ENCODE results near the gene HTR3B. TPM values are rescaled to one million over a fixed set of nuclear protein-coding genes. Genes with fewer than 3 reads are reported as not detected.

The HTR3B gene, protein sequence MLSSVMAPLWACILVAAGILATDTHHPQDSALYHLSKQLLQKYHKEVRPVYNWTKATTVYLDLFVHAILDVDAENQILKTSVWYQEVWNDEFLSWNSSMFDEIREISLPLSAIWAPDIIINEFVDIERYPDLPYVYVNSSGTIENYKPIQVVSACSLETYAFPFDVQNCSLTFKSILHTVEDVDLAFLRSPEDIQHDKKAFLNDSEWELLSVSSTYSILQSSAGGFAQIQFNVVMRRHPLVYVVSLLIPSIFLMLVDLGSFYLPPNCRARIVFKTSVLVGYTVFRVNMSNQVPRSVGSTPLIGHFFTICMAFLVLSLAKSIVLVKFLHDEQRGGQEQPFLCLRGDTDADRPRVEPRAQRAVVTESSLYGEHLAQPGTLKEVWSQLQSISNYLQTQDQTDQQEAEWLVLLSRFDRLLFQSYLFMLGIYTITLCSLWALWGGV
- total RNA-seq: not detected

DNA sequence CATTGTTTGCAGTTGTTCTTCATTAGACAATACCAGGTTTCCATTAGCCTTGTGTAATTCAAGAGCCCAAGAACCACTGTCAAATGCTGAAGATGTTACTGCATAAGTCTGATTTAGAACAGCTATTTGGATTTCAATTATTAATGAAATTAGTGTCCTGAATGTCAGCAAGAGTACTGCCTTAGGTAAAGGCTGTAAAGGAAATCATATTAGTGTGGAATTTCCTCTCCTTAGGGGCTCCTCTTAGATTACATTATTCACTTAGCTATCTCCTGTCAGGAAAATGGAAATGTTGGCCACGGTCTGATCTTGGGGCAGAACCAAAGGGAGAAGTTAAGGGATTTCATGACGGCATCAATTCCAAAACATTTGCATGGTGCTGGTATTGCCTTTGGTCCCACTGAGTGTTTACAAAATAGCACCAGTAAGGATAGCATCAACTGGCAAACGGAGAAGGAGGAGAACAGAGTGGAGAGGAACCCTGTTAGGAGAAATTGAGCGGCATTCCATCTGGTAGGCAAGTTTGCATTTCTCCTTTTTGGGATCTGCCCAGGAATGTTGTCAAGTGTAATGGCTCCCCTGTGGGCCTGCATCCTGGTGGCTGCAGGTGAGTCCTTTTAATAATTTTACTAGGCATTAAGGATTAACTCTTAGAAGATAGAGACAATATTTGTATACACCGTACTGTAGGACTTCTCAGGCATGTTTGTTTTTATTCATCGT lies at the start of gene HTR3B:
HTR3B (plus strand) TSS at position 418 of the 723 bp plus-strand sequence; CDS start at position 556, 138 bp downstream.
- Histone ChIP-seq H3K36me3 (no peaks in the 10 kb centered on the region), H3K9me3 (no peaks in the 10 kb centered on the region), H3K4me1 (no peaks in the 10 kb centered on the region), H3K4me3 (replicated peaks in 1 of 3) (no peak within 1 kb of the TSS), H3K27ac (no peak within 1 kb of the TSS), H3K27me3 (no peaks in the 10 kb centered on the region)
- DNase-seq: no peak
- intact Hi-C loops (cut with DNase I): no loop called here
- TF ChIP-seq, protein P1, sequence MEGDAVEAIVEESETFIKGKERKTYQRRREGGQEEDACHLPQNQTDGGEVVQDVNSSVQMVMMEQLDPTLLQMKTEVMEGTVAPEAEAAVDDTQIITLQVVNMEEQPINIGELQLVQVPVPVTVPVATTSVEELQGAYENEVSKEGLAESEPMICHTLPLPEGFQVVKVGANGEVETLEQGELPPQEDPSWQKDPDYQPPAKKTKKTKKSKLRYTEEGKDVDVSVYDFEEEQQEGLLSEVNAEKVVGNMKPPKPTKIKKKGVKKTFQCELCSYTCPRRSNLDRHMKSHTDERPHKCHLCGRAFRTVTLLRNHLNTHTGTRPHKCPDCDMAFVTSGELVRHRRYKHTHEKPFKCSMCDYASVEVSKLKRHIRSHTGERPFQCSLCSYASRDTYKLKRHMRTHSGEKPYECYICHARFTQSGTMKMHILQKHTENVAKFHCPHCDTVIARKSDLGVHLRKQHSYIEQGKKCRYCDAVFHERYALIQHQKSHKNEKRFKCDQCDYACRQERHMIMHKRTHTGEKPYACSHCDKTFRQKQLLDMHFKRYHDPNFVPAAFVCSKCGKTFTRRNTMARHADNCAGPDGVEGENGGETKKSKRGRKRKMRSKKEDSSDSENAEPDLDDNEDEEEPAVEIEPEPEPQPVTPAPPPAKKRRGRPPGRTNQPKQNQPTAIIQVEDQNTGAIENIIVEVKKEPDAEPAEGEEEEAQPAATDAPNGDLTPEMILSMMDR (IDR thresholded peaks at IDR 0.05): no peak
- no peak for TF ChIP-seq POLR2A (IDR thresholded peaks at IDR 0.05)
- 65 to 78% methylated on average over 6 of the region's 6 CpGs for WGBS, 2 donors

DNA sequence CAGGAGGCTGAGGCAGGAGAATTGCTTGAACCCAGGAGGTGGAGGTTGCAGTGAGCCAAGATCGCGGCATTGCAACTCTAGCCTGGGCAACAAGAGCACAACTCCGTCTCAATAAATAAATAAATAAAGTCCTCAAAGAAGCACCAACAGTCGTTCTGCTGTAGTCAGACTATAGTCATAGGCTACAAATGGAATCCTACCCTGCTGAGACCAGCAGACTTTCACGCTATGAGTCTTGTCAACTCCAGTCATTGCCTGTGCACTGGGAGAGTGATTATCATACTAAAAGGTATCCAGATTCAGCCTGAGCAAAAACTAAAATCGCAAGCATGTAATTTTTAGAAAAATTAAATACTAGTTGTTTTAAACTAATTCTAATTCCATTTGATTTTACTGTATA lies 48.8 kb upstream of the HTR3B start:
- H3K9me3 ChIP-seq: no peaks in the 10 kb centered on the region
- no peaks in the 10 kb centered on the region for H3K4me1 ChIP-seq
- WGBS, 2 donors: 93% methylated on average over 6 of the region's 6 CpGs
- DNase-seq: no peak
- TF ChIP-seq, protein P1 (IDR thresholded peaks at IDR 0.05): no peak
- TF ChIP-seq POLR2A (IDR thresholded peaks at IDR 0.05): no peak
- H3K27ac ChIP-seq: no peak overlapping the region
- H3K27me3 ChIP-seq: no peaks in the 10 kb centered on the region
- H3K4me3 ChIP-seq (replicated peaks in 1 of 3): no peak overlapping the region
- intact Hi-C loops (cut with DNase I): no loop called here
- H3K36me3 ChIP-seq: peaks cover 0 to under 1% of the 10 kb centered on the region in 2 donors

DNA sequence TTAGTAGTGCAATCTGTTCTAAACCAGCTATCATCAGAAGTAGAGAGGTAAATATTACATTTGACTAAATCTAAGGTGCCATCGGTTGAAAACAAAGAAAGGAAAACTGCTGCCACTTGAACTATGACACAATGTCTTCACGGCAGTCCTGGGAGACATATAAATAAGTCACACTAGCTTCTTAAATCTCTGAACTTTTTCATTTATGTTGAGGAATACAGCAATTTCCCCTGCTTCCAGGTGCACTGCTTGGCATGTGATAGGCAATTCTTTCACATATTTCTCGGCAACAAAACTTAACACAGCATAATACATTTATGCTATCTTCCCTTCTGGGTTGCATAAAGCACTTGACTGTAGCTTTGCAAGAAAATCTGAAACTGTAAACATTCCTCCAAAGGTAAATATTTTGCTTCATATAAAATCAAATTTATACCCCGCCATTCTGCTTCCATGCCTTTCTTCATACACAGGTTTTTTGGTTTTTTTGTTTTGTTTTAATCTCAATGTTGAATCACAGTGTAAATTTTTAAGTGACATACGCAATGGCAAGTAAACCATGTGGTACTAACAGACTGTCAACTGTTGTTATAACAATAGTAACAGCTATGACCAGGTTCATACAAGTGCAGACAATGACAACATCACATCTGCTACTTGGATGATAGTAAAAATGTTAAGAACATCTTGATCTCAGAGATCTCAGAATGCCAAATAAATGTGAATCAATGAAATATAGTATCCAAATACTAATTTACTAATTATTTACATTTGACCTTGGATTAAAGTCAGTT lies 47.4 kb upstream of the HTR3B start:
- DNase-seq: no peak
- no peak overlapping the region for H3K4me3 ChIP-seq (replicated peaks in 1 of 3)
- no peaks in the 10 kb centered on the region for H3K36me3 ChIP-seq
- H3K9me3 ChIP-seq: no peaks in the 10 kb centered on the region
- intact Hi-C loops (cut with DNase I): no loop called here
- no peaks in the 10 kb centered on the region for H3K4me1 ChIP-seq
- no peaks in the 10 kb centered on the region for H3K27me3 ChIP-seq
- WGBS, 2 donors: 78 to 83% methylated on average over 5 of the region's 5 CpGs
- TF ChIP-seq, protein P1 (IDR thresholded peaks at IDR 0.05): no peak
- TF ChIP-seq POLR2A (IDR thresholded peaks at IDR 0.05): no peak
- H3K27ac ChIP-seq: no peak overlapping the region

DNA sequence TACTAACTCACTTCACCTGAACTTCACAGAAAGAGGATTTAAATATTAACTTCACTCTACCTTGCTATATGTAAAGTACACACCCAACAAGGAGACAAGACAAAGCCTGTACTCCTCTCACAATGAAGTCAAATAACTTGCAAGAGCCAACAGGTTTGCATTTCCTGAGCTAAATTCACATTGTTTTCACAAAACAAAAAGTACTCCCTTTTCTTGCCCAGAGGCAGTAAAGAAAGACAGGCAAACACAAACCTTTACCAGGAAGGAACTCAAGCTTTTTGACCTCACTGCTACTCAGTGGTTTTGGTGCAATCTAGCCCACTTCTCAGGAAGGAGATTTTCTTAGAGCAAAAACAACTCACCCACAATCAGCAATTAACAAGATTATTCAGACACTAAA lies 44.9 kb upstream of the HTR3B start:
- Histone ChIP-seq H3K4me1 (no peaks in the 10 kb centered on the region), H3K27me3 (no peaks in the 10 kb centered on the region), H3K36me3 (no peaks in the 10 kb centered on the region), H3K27ac (no peak overlapping the region), H3K9me3 (no peaks in the 10 kb centered on the region), H3K4me3 (replicated peaks in 1 of 3) (no peak overlapping the region)
- TF ChIP-seq, protein P1 (IDR thresholded peaks at IDR 0.05): no peak
- intact Hi-C loops (cut with DNase I): no loop called here
- DNase-seq: no peak

All from thyroid gland (tissue), 4 donors.